ENCODE data around the gene ZNF775. TPM values are rescaled to one million over a fixed set of nuclear protein-coding genes. Genes with fewer than 3 reads are reported as not detected.

ZNF775 gene
- total RNA-seq, 1 donor from 2014 or later: 3.0 TPM

GRCh38 chr7:150404805-150405583 lies 25.9 kb downstream of the ZNF775 start:
- TF ChIP-seq EZH2phosphoT487 (IDR thresholded peaks at IDR 0.05) (no peak), CTCF (IDR thresholded peaks at IDR 0.05) (peak; percentile 34)
- H3K79me2 ChIP-seq (ENCODE audit: low read depth): no peaks in the 10 kb centered on the region
- peak overlapping the region; percentile 95 for H2AFZ ChIP-seq (replicated peaks)
- no peaks in the 10 kb centered on the region for H3K9me3 Mint-ChIP-seq
- H3F3A ChIP-seq (ENCODE audit: low read depth): peaks cover 55% of the 10 kb centered on the region
- H3K9me3 ChIP-seq (ENCODE audit: low read depth): no peaks in the 10 kb centered on the region
- peak overlapping the region; percentile 74 for H3K4me3 ChIP-seq
- H3K27ac Mint-ChIP-seq: peak overlapping the region; percentile 95
- no peak overlapping the region for H3K27ac ChIP-seq
- peak overlapping the region; percentile 90 for H3K4me3 Mint-ChIP-seq
- peak; percentile 95 for DNase-seq (ENCODE audit: low spot score)
- H3K9ac ChIP-seq: peak overlapping the region; percentile 40
- H3K36me3 ChIP-seq: no peaks in the 10 kb centered on the region
- peaks cover 8% of the 10 kb centered on the region for H3K36me3 Mint-ChIP-seq
- H3K27me3 ChIP-seq: no peaks in the 10 kb centered on the region
- H3K4me1 ChIP-seq: peaks cover 59% of the 10 kb centered on the region
- peaks cover 8% of the 10 kb centered on the region for H4K20me1 ChIP-seq (ENCODE audit: low read depth)
- peaks cover 68% of the 10 kb centered on the region for H3K4me1 Mint-ChIP-seq
- peak overlapping the region; percentile 86 for H3K4me2 ChIP-seq
- peaks cover 8% of the 10 kb centered on the region for H3K27me3 Mint-ChIP-seq (ENCODE audit: insufficient read depth, low read depth)

GRCh38 chr7:150405584-150406311 lies 26.6 kb downstream of the ZNF775 start:
- Mint-ChIP-seq H3K27ac (peak overlapping the region; percentile 85), H3K36me3 (peaks cover 10% of the 10 kb centered on the region), H3K27me3 (ENCODE audit: insufficient read depth, low read depth) (peaks cover 8% of the 10 kb centered on the region), H3K9me3 (no peaks in the 10 kb centered on the region), H3K4me1 (peaks cover 63% of the 10 kb centered on the region), H3K4me3 (peak overlapping the region; percentile 90)
- TF ChIP-seq EZH2 (IDR thresholded peaks at IDR 0.05): no peak
- TF ChIP-seq EZH2phosphoT487 (IDR thresholded peaks at IDR 0.05): no peak
- no peak for TF ChIP-seq CTCF (IDR thresholded peaks at IDR 0.05)
- H3K4me1 ChIP-seq: peaks cover 51% of the 10 kb centered on the region
- no peaks in the 10 kb centered on the region for H3K9me3 ChIP-seq (ENCODE audit: low read depth)
- H3K4me2 ChIP-seq: peak overlapping the region; percentile 86
- no peaks in the 10 kb centered on the region for H3K79me2 ChIP-seq (ENCODE audit: low read depth)
- H2AFZ ChIP-seq (replicated peaks): peak overlapping the region; percentile 95
- DNase-seq (ENCODE audit: low spot score): peak; percentile 78
- no peaks in the 10 kb centered on the region for H3K36me3 ChIP-seq
- peak overlapping the region; percentile 74 for H3K4me3 ChIP-seq
- H3K27ac ChIP-seq: no peak overlapping the region
- H3K27me3 ChIP-seq: no peaks in the 10 kb centered on the region
- peaks cover 5% of the 10 kb centered on the region for H4K20me1 ChIP-seq (ENCODE audit: low read depth)
- H3K9ac ChIP-seq: no peak overlapping the region
- H3F3A ChIP-seq (ENCODE audit: low read depth): peaks cover 48% of the 10 kb centered on the region

GRCh38 chr7:150406312-150406566 lies 27.1 kb downstream of the ZNF775 start:
- H3K27ac ChIP-seq: no peak overlapping the region
- Mint-ChIP-seq H3K27me3 (ENCODE audit: insufficient read depth, low read depth) (peaks cover 6% of the 10 kb centered on the region), H3K4me1 (peaks cover 63% of the 10 kb centered on the region), H3K9me3 (no peaks in the 10 kb centered on the region), H3K27ac (peak overlapping the region; percentile 19), H3K36me3 (peaks cover 11% of the 10 kb centered on the region), H3K4me3 (peak overlapping the region; percentile 90)
- H2AFZ ChIP-seq (replicated peaks): no peak overlapping the region
- H3K79me2 ChIP-seq (ENCODE audit: low read depth): no peaks in the 10 kb centered on the region
- H3F3A ChIP-seq (ENCODE audit: low read depth): peaks cover 44% of the 10 kb centered on the region
- no peak overlapping the region for H3K9ac ChIP-seq
- peaks cover 5% of the 10 kb centered on the region for H4K20me1 ChIP-seq (ENCODE audit: low read depth)
- H3K4me3 ChIP-seq: peak overlapping the region; percentile 74
- peak overlapping the region; percentile 86 for H3K4me2 ChIP-seq
- no peaks in the 10 kb centered on the region for H3K27me3 ChIP-seq
- peaks cover 46% of the 10 kb centered on the region for H3K4me1 ChIP-seq
- TF ChIP-seq EZH2 (IDR thresholded peaks at IDR 0.05) (no peak), CTCF (IDR thresholded peaks at IDR 0.05) (no peak), EZH2phosphoT487 (IDR thresholded peaks at IDR 0.05) (no peak)
- DNase-seq (ENCODE audit: low spot score): no peak
- H3K9me3 ChIP-seq (ENCODE audit: low read depth): no peaks in the 10 kb centered on the region
- no peaks in the 10 kb centered on the region for H3K36me3 ChIP-seq
